Fibroblast of lung (primary cell): ENCODE measurements around the gene KIAA1671. TPM values are rescaled to one million over a fixed set of nuclear protein-coding genes. Genes with fewer than 3 reads are reported as not detected.

Experiments used
- DNase-seq, 2 donors: peaks; one replicate each; pipeline versions ENCODE4 v3.0.0 to v3.0.0-alpha.2; 2010; ENCODE audit warnings: low read depth in 2 of 2
- H2AFZ ChIP-seq: 2 replicates; pipeline ENCODE4 v1.5.1; 2012; ENCODE audit warnings: low read length, control low read depth, inconsistent platforms
- H3K27ac ChIP-seq: 2 replicates; pipeline ENCODE4 v1.5.1; 2011; ENCODE audit warnings: low read length, control low read depth; ENCODE audit not compliant: insufficient read depth
- H3K27me3 ChIP-seq: 2 replicates; pipeline ENCODE4 v1.5.1; 2011; ENCODE audit warnings: mild to moderate bottlenecking, low read length; ENCODE audit not compliant: control insufficient read depth, insufficient read depth
- H3K36me3 ChIP-seq: 2 replicates; pipeline ENCODE4 v1.5.1; 2011; ENCODE audit warnings: low read length; ENCODE audit not compliant: control insufficient read depth, insufficient read depth
- H3K4me1 ChIP-seq: 2 replicates; pipeline ENCODE4 v1.5.1; 2011; ENCODE audit warnings: low read length; ENCODE audit not compliant: control insufficient read depth, insufficient read depth; ENCODE audit errors: extremely low read depth
- H3K4me2 ChIP-seq: 2 replicates; pipeline ENCODE4 v1.5.1; 2011; ENCODE audit warnings: low read length, control low read depth; ENCODE audit not compliant: insufficient read depth; ENCODE audit errors: extremely low read depth
- H3K4me3 ChIP-seq, 4 experiments: fragments of 200-600 bp in 1 of 4; sonication (generic) in 1 of 4; replicated peaks in 1 of 4; 2 replicates each; pipeline ENCODE4 v1.5.1; 2011 to 2016; ENCODE audit warnings: low read length in 4 of 4, low read depth in 3 of 4, mild to moderate bottlenecking in 3 of 4, control low read depth in 2 of 4, inconsistent platforms in 1 of 4, mixed read lengths in 1 of 4; ENCODE audit not compliant: insufficient read depth in 1 of 4; ENCODE audit errors: control extremely low read depth in 1 of 4
- H3K79me2 ChIP-seq: 2 replicates; pipeline ENCODE4 v1.5.1; 2012; ENCODE audit warnings: mild to moderate bottlenecking, low read length, inconsistent platforms; ENCODE audit not compliant: control insufficient read depth, insufficient read depth
- H3K9ac ChIP-seq: 2 replicates; pipeline ENCODE4 v1.5.1; 2011; ENCODE audit warnings: mild to moderate bottlenecking, low read length, control low read depth; ENCODE audit not compliant: insufficient read depth
- H3K9me3 ChIP-seq: 2 replicates; pipeline ENCODE4 v1.5.1; 2012; ENCODE audit warnings: low read depth, low read length; ENCODE audit not compliant: control insufficient read depth, insufficient read depth
- H4K20me1 ChIP-seq: 2 replicates; pipeline ENCODE4 v1.5.1; 2011; ENCODE audit warnings: low read length; ENCODE audit not compliant: control insufficient read depth, insufficient read depth; ENCODE audit errors: extremely low read depth
- CTCF ChIP-seq, 2 donors: IDR thresholded peaks in 1 of 2; conservative IDR thresholded peaks in 1 of 2; 1 replicate in 1 of 2; 2 replicates in 1 of 2; pipeline ENCODE4 v1.5.1; 2011 to 2012; ENCODE audit warnings: low read length in 2 of 2, control low read depth in 1 of 2, inconsistent platforms in 1 of 2, low read depth in 1 of 2, mild to moderate bottlenecking in 1 of 2
- EZH2 ChIP-seq: IDR thresholded peaks from 2 replicates; pipeline ENCODE4 v1.5.1; 2012; ENCODE audit warnings: low read length, control low read depth, mild to moderate bottlenecking; ENCODE audit errors: missing control alignments
- polyA plus RNA-seq, 2 donors: library from polyadenylated mRNA; depleted of rRNA in 1 of 2; stranded (reverse) in 1 of 2; unstranded in 1 of 2; fragments of >200 nt; gene quantifications; 2 replicates each; pipeline ENCODE4 v1.2.1, GENCODE V29; 2011 to 2012; ENCODE audit warnings: missing spikeins in 1 of 2
- total RNA-seq: library from RNA; depleted of rRNA; stranded (reverse); fragments of >200 nt; gene quantifications from 2 replicates; pipeline ENCODE4 v1.2.1, GENCODE V29; 2014

The KIAA1671 gene
- total and polyA plus RNA-seq, 2 donors (not counting 1 experiment from before 2014, with no cell fraction given), result 0.34 to 1.3 TPM

GRCh38 chr22:24947383-24947782 is 5.1 kb upstream of the KIAA1671 start:
- no peaks in the 10 kb centered on the region for H4K20me1 ChIP-seq
- H3K79me2 ChIP-seq, result no peaks in the 10 kb centered on the region
- no peak overlapping the region for H3K27ac ChIP-seq
- H3K4me3 ChIP-seq, result no peak overlapping the region
- no peaks in the 10 kb centered on the region for H3K36me3 ChIP-seq
- H3K9ac ChIP-seq, result no peak overlapping the region
- no peak for TF ChIP-seq EZH2
- H3K4me1 ChIP-seq, result no peaks in the 10 kb centered on the region
- no peaks in the 10 kb centered on the region for H3K9me3 ChIP-seq
- no peaks in the 10 kb centered on the region for H3K27me3 ChIP-seq
- DNase-seq, result no peak
- H3K4me2 ChIP-seq, result no peak overlapping the region
- H2AFZ ChIP-seq, result no peak overlapping the region

- DNase-seq, result no peak
- Histone ChIP-seq H3K4me2 (no peak overlapping the region), H3K9me3 (no peaks in the 10 kb centered on the region), H3K4me3 (no peak overlapping the region), H2AFZ (no peak overlapping the region), H3K9ac (no peak overlapping the region), H3K36me3 (no peaks in the 10 kb centered on the region), H3K79me2 (no peaks in the 10 kb centered on the region), H3K27ac (no peak overlapping the region), H3K27me3 (no peaks in the 10 kb centered on the region), H3K4me1 (no peaks in the 10 kb centered on the region), H4K20me1 (no peaks in the 10 kb centered on the region)
- TF ChIP-seq EZH2 (no peak), CTCF (conservative IDR thresholded peaks at IDR 0.05 in 1 of 2, IDR thresholded peaks at IDR 0.05 in 1 of 2; ENCODE audit: low read depth in 1 of 2, low read length in 2 of 2) (no peak)
Measured at GRCh38 chr22:24947881-24948280, 4.6 kb upstream of the KIAA1671 start.

GRCh38 chr22:24948356-24949202 is 3.9 kb upstream of the KIAA1671 start:
- H3K27ac ChIP-seq, result no peak overlapping the region
- no peaks in the 10 kb centered on the region for H3K79me2 ChIP-seq
- H3K4me2 ChIP-seq, result no peak overlapping the region
- H4K20me1 ChIP-seq, result no peaks in the 10 kb centered on the region
- no peaks in the 10 kb centered on the region for H3K36me3 ChIP-seq
- no peak overlapping the region for H3K4me3 ChIP-seq
- peaks cover 2% of the 10 kb centered on the region for H3K4me1 ChIP-seq
- H3K27me3 ChIP-seq, result peaks cover 3% of the 10 kb centered on the region
- H3K9me3 ChIP-seq, result no peaks in the 10 kb centered on the region
- no peak for DNase-seq
- H3K9ac ChIP-seq, result no peak overlapping the region
- TF ChIP-seq CTCF (conservative IDR thresholded peaks at IDR 0.05 in 1 of 2, IDR thresholded peaks at IDR 0.05 in 1 of 2; ENCODE audit: low read depth in 1 of 2, low read length in 2 of 2) (no peak), EZH2 (no peak)
- no peak overlapping the region for H2AFZ ChIP-seq
